HT1080 (cell line): ENCODE results near the gene CYB561. TPM values are rescaled to one million over a fixed set of nuclear protein-coding genes. Genes with fewer than 3 reads are reported as not detected.

Source experiments
- DNase-seq: peaks from one replicate; pipeline ENCODE4 v3.0.0-alpha.2; 2015; ENCODE audit warnings: low read depth
- total RNA-seq: library from RNA; depleted of rRNA; stranded (reverse); fragments of >200 nt; shearing (Covaris generic); gene quantifications from 2 replicates; pipeline ENCODE4 v1.2.3, GENCODE V29; 2014

Gene CYB561
- total RNA-seq, 1 experiment from 2014 or later = 3.2 TPM

DNA sequence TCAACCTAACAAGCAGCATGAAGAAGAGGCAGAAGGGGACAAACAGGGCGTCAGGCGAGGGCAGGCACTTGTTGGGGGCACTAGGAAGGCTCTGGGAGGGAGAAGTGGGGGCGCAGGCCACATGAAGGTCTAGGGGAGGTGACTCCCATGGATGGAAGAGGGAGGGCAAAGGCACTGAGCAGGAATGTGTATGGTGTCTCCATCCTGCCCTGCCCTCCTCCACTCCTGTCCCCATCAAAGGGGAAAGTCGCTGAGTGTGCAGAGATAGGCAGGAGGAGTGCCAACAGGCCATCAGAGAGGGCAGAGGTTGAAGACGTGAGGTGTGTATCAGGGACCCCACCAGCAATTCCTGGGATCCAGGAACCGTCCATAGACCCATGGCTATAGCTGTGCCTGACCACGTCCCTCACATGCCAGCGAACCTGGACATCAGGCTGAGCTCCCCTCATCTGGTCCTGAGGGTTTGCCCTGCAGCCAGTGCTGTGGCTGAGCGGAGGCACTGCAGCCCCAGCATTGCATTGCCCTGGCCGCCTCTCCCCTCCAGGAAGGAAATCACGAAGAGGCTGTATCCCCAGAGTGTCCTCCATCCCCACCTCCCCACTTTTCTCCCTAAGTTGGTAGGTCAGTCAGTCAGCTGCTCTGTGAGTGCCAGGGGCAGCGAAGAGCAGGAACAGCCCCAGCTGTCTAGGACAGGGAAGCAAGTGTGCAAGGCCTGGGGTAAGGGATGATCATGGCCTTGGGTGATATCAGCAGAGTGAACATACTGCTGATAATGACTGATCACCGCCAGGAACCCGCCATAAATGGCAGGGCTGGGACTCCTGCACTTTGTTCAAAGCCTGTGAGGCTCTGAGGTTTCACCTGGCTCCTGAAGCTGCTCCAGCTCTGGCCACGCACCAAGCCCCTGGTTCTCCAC is 6.2 kb upstream of the CYB561 start:
- DNase-seq = no peak

GRCh38 chr17:63451150-63451549 is 5.0 kb upstream of the CYB561 start:
- no peak for DNase-seq

- peak; percentile 85 for DNase-seq
These were observed 4.4 kb upstream of the CYB561 start for GRCh38 chr17:63450551-63450950.

- DNase-seq = no peak
These were observed 2.5 kb upstream of the CYB561 start for GRCh38 chr17:63448655-63449054.

GRCh38 chr17:63447471-63448009 is 1.4 kb upstream of the CYB561 start:
- no peak for DNase-seq

DNA sequence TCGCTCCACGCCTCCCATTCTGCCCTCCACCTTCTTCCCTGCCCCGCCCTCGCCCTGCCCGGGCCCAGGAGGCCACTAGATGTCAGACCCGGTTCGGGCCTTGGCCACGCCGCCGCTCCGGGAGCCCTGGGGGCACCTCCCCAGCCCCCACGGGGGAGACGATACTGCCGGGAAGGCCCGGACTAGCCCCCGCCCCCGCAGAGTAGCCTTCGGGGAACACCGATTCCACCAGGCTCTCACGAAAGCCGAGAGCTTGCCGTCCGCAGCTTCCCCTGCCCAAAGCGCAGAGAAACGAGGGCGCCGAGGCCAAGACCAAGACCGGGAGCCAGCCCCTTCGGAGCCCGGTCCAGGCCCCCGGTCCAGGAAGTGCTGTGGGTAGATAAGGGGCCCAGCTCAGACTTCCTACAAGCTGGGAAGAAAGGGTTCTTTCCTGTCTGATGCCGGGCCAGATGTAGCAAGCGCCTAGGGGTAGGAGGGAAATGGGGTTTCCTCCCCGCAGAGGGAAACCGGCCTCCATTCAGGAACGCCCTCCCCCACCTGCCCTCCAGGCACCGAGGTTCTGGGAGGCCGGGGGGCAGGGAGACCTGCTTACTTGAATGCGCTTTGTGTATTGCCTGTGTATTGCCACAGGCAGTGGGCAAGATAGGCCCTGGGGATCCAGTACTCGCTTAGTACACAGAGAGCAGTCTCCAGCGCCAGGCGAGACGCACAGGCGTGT is 806 bp upstream of the CYB561 start:
- no peak for DNase-seq

GRCh38 chr17:63445571-63445953 is 544 bp downstream of the CYB561 start:
- no peak for DNase-seq

- DNase-seq = no peak
These were observed 1.0 kb downstream of the CYB561 start for GRCh38 chr17:63445065-63445464.

DNA sequence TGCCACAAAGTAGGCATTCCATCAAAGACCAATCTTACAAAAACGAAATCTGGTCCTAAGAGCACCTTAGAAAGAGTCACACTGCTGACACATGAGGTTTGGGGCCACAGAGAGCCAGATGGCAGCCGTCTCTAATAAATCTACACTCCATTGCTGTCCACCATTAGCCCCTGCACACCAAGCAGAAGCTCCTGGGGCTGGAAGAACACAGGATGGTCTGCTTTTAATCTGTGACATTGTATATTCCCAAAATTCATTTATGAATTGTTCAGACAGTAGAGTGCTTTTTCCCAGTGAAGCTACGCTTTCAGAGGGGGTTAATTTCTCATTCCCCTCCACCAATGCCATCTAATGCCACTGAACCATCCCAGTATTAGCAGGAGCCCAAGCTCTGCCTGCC is 1.6 kb downstream of the CYB561 start:
- no peak for DNase-seq

- no peak for DNase-seq
These were observed 3.1 kb downstream of the CYB561 start for GRCh38 chr17:63443053-63443452.

GRCh38 chr17:63442549-63443035 is 3.5 kb downstream of the CYB561 start:
- DNase-seq = peak; percentile 28

- DNase-seq = no peak
These were observed 4.0 kb downstream of the CYB561 start for GRCh38 chr17:63442074-63442473.

DNA sequence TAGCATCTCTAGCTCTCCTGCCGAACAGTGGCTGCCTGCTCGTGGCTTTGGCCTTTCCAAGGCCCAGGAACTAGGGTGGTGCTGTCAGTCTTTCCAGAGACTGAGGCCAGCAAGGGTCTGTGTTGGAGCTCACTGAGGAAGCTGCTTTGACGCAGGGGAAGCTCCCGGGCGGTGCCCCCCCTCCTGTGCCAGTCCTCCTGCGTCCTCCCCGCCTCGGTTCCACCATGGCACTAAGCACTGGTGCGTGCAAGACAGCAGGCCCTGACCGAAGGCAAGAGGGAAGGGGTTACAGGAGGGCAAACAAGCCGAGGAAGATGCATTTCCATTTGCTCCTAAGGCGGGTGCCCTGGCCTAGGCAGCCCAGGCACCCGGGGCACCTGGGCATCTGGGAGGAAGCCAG is 4.5 kb downstream of the CYB561 start:
- no peak for DNase-seq

- no peak for DNase-seq
These were observed 5.3 kb downstream of the CYB561 start for GRCh38 chr17:63440770-63441335.

GRCh38 chr17:63440127-63440769 is 5.9 kb downstream of the CYB561 start:
- DNase-seq = no peak

GRCh38 chr17:63439687-63440086 is 6.4 kb downstream of the CYB561 start:
- peak; percentile 60 for DNase-seq

GRCh38 chr17:63438092-63439051 is 7.7 kb downstream of the CYB561 start:
- DNase-seq = no peak

GRCh38 chr17:63437287-63438091 is 8.6 kb downstream of the CYB561 start:
- no peak for DNase-seq

GRCh38 chr17:63436523-63437110 is 9.5 kb downstream of the CYB561 start:
- no peak for DNase-seq
